ENCODE measurements around the gene HOXA13.

Gene HOXA13

DNA sequence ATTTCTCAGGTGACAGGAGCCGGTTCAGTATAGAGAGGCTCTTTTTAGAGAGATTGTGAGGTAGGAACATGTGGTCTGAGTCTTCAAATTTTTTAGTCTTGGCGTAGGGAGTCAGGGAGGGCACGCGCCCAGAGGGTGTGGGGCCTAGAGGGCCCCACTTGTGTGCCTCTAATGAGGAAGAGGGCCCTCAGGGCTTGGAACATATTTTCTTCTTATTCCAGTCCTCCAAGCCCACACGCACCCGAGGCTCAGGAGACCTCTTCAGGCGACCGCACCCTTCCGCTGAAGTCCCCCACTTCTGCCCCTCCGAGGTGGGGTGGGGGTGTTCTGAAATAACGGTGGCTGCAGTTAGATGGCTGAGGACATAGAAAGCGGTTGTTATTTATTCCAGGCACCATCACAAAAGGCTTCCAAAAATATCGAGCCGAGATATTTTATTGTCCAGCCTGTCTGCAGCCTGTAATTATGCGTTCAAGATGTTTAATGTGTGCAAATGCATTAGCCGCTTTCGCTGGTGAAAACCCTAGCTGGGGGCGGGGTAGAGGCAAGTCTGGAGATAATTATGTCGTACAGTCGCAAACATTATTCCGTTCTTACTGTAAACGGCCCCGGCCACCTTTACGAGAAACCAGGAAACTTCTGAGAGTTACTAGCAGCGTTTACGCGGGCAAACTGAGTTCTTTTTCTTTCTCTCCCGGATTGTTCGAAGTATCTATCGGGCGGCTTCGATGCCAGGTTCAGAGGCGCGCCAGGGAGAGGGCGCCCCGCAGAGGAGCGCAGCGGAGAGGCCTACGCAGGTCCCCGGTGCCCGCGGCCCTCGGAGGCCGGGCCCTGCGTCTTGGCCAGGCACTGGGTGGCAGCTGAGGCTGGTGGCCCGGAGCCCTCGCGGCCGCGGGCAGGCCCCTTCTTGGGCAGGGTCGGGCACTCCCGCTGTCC, 12.9 kb upstream of the HOXA13 start:
- Histone ChIP-seq H3K9ac (ENCODE audit: low read depth, low read length) (no peak overlapping the region), H3K36me3 (ENCODE audit: insufficient read depth, low read depth, low read length) (no peaks in the 10 kb centered on the region), H3K9me3 (ENCODE audit: insufficient read depth, low read depth, low read length) (peaks cover 5% of the 10 kb centered on the region; the same call in 1 of the 2 replicates), H3K4me3 (ENCODE audit: low read length) (no peak overlapping the region), H3K27me3 (ENCODE audit: insufficient read depth, low read length) (peaks cover 100% of the 10 kb centered on the region), H3K27ac (ENCODE audit: low read length) (no peak overlapping the region), H3K4me1 (ENCODE audit: insufficient read depth, low read length) (peaks cover 9% of the 10 kb centered on the region; the same call in 1 of the 2 replicates)

GRCh38 chr7:27211764-27212204, 11.9 kb upstream of the HOXA13 start:
- Histone ChIP-seq H3K36me3 (ENCODE audit: insufficient read depth, low read depth, low read length) (no peaks in the 10 kb centered on the region), H3K27me3 (ENCODE audit: insufficient read depth, low read length) (peaks cover 100% of the 10 kb centered on the region), H3K9ac (ENCODE audit: low read depth, low read length) (no peak overlapping the region), H3K27ac (ENCODE audit: low read length) (no peak overlapping the region), H3K4me1 (ENCODE audit: insufficient read depth, low read length) (peaks cover 9% of the 10 kb centered on the region; the same call in 1 of the 2 replicates), H3K4me3 (ENCODE audit: low read length) (no peak overlapping the region), H3K9me3 (ENCODE audit: insufficient read depth, low read depth, low read length) (peaks cover 5% of the 10 kb centered on the region; the same call in 1 of the 2 replicates)

GRCh38 chr7:27211084-27211446, 11.2 kb upstream of the HOXA13 start:
- Histone ChIP-seq H3K4me1 (ENCODE audit: insufficient read depth, low read length) (peaks cover 9% of the 10 kb centered on the region; the same call in 1 of the 2 replicates), H3K4me3 (ENCODE audit: low read length) (no peak overlapping the region), H3K9ac (ENCODE audit: low read depth, low read length) (no peak overlapping the region), H3K27ac (ENCODE audit: low read length) (no peak overlapping the region), H3K9me3 (ENCODE audit: insufficient read depth, low read depth, low read length) (peaks cover 5% of the 10 kb centered on the region; the same call in 1 of the 2 replicates), H3K36me3 (ENCODE audit: insufficient read depth, low read depth, low read length) (no peaks in the 10 kb centered on the region), H3K27me3 (ENCODE audit: insufficient read depth, low read length) (peaks cover 100% of the 10 kb centered on the region)

GRCh38 chr7:27210441-27211083, 10.7 kb upstream of the HOXA13 start:
- H3K27me3 ChIP-seq (ENCODE audit: insufficient read depth, low read length) = peaks cover 100% of the 10 kb centered on the region
- no peak overlapping the region for H3K27ac ChIP-seq (ENCODE audit: low read length)
- no peak overlapping the region for H3K4me3 ChIP-seq (ENCODE audit: low read length)
- H3K9me3 ChIP-seq (ENCODE audit: insufficient read depth, low read depth, low read length) = peaks cover 8% of the 10 kb centered on the region; the same call in 1 of the 2 replicates
- H3K36me3 ChIP-seq (ENCODE audit: insufficient read depth, low read depth, low read length) = no peaks in the 10 kb centered on the region
- H3K9ac ChIP-seq (ENCODE audit: low read depth, low read length) = no peak overlapping the region
- H3K4me1 ChIP-seq (ENCODE audit: insufficient read depth, low read length) = peaks cover 9% of the 10 kb centered on the region; the same call in 1 of the 2 replicates

- H3K9me3 ChIP-seq (ENCODE audit: insufficient read depth, low read depth, low read length) = peaks cover 11% of the 10 kb centered on the region; the same call in 1 of the 2 replicates
- no peak overlapping the region for H3K4me3 ChIP-seq (ENCODE audit: low read length)
- H3K27ac ChIP-seq (ENCODE audit: low read length) = no peak overlapping the region
- no peaks in the 10 kb centered on the region for H3K36me3 ChIP-seq (ENCODE audit: insufficient read depth, low read depth, low read length)
- no peak overlapping the region for H3K9ac ChIP-seq (ENCODE audit: low read depth, low read length)
- peaks cover 100% of the 10 kb centered on the region for H3K27me3 ChIP-seq (ENCODE audit: insufficient read depth, low read length)
- H3K4me1 ChIP-seq (ENCODE audit: insufficient read depth, low read length) = peaks cover 9% of the 10 kb centered on the region; the same call in 1 of the 2 replicates
Observed at GRCh38 chr7:27209933-27210440, 10.1 kb upstream of the HOXA13 start.

DNA sequence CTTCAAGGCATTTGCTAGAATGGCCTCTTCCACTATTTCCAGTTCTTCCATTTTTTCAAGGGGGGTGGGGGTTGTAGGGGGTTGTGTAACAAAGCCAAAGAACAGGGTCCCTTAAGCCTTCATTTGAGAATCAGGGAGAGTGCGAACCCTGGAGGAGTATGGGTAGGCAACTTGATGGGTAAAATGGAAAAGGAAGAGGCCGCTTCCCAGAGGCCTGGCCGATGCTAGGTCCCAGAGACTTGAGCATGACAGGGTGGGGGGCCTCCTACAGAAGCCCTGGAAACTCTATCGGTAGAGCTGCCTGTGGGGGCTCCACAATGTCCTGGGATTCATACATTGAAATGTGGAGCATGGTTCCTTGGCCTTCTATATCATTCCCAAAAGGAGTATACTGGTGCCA, 9.1 kb upstream of the HOXA13 start:
- Histone ChIP-seq H3K9ac (ENCODE audit: low read depth, low read length) (no peak overlapping the region), H3K36me3 (ENCODE audit: insufficient read depth, low read depth, low read length) (no peaks in the 10 kb centered on the region), H3K4me3 (ENCODE audit: low read length) (no peak overlapping the region), H3K4me1 (ENCODE audit: insufficient read depth, low read length) (peaks cover 5% of the 10 kb centered on the region; the same call in 1 of the 2 replicates), H3K27ac (ENCODE audit: low read length) (no peak overlapping the region), H3K27me3 (ENCODE audit: insufficient read depth, low read length) (peaks cover 100% of the 10 kb centered on the region), H3K9me3 (ENCODE audit: insufficient read depth, low read depth, low read length) (peaks cover 11% of the 10 kb centered on the region; the same call in 1 of the 2 replicates)

- H3K27ac ChIP-seq (ENCODE audit: low read length) = no peak overlapping the region
- no peak overlapping the region for H3K9ac ChIP-seq (ENCODE audit: low read depth, low read length)
- H3K27me3 ChIP-seq (ENCODE audit: insufficient read depth, low read length) = peaks cover 100% of the 10 kb centered on the region
- no peak overlapping the region for H3K4me3 ChIP-seq (ENCODE audit: low read length)
- peaks cover 11% of the 10 kb centered on the region; the same call in 1 of the 2 replicates for H3K9me3 ChIP-seq (ENCODE audit: insufficient read depth, low read depth, low read length)
- no peaks in the 10 kb centered on the region for H3K4me1 ChIP-seq (ENCODE audit: insufficient read depth, low read length)
- H3K36me3 ChIP-seq (ENCODE audit: insufficient read depth, low read depth, low read length) = no peaks in the 10 kb centered on the region
Observed at GRCh38 chr7:27207348-27207985, 7.6 kb upstream of the HOXA13 start.

- H3K27ac ChIP-seq (ENCODE audit: low read length) = no peak overlapping the region
Observed at GRCh38 chr7:27205325-27206280, 5.7 kb upstream of the HOXA13 start.

DNA sequence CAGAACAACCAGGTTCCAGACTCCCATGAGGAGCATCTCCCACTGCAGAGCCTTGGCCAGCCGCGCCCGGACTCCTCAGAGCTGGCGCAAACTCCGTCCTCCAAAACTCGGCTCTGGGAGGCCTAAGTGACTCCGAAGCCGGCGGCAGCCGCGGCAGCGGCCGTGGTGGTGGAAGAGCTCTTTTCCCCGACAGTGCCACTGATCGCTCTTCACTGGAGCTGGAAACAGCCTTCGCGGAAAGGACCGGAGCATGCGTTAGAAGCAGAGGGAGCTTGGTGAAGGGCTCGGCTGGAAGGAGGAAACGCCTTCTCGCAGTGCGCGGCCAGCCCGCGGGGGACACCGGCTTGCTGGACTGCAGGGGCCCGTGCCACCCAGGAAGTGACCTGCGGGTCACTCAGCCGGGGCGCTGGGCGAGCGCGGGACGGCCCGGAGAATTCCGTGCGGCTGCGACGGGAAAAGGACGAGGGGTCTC, 5.0 kb upstream of the HOXA13 start:
- Histone ChIP-seq H3K36me3 (ENCODE audit: insufficient read depth, low read depth, low read length) (no peaks in the 10 kb centered on the region), H3K9me3 (ENCODE audit: insufficient read depth, low read depth, low read length) (peaks cover 13% of the 10 kb centered on the region; the same call in 1 of the 2 replicates), H3K27ac (ENCODE audit: low read length) (no peak overlapping the region), H3K4me3 (ENCODE audit: low read length) (no peak overlapping the region), H3K9ac (ENCODE audit: low read depth, low read length) (no peak overlapping the region), H3K27me3 (ENCODE audit: insufficient read depth, low read length) (peaks cover 100% of the 10 kb centered on the region), H3K4me1 (ENCODE audit: insufficient read depth, low read length) (no peaks in the 10 kb centered on the region)

More at GRCh38 chr7:27205325-27206280, 5.7 kb upstream of the HOXA13 start:
- Histone ChIP-seq H3K9ac (ENCODE audit: low read depth, low read length) (no peak overlapping the region), H3K27me3 (ENCODE audit: insufficient read depth, low read length) (peaks cover 100% of the 10 kb centered on the region), H3K9me3 (ENCODE audit: insufficient read depth, low read depth, low read length) (peaks cover 13% of the 10 kb centered on the region; the same call in 1 of the 2 replicates), H3K4me1 (ENCODE audit: insufficient read depth, low read length) (no peaks in the 10 kb centered on the region), H3K4me3 (ENCODE audit: low read length) (no peak overlapping the region), H3K36me3 (ENCODE audit: insufficient read depth, low read depth, low read length) (no peaks in the 10 kb centered on the region)

DNA sequence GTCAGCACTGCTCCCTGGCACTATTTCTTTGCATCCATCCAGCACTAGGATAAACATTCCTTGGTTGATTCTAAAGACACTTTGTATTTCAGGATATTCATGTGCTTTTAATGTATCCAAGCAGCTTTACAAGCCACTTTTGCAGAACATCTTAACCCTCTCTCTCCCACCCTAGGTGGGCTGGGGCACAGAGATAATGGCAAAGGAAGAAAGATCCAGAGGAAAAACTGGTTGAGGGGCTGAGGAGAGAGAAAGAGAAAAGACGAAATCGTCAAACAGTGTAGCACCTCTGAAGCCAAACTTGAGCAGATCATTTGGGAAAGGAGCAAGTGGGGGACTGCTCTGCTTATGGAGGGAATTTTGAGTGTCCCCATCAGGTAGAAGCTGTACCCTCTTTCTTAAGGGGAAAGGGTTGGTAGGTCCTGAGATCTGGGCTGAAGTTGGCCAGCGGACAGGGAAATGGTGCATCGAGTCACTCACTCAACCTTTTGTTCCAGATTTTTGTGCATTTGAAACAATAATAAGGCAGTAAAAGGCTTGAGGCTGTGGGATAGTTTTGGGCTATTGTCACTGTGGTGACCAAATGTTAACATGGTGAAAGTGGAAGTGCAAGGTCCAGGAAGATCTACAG, 4.2 kb upstream of the HOXA13 start:
- Histone ChIP-seq H3K27me3 (ENCODE audit: insufficient read depth, low read length) (peaks cover 99% of the 10 kb centered on the region), H3K36me3 (ENCODE audit: insufficient read depth, low read depth, low read length) (no peaks in the 10 kb centered on the region), H3K4me3 (ENCODE audit: low read length) (no peak overlapping the region), H3K4me1 (ENCODE audit: insufficient read depth, low read length) (no peaks in the 10 kb centered on the region), H3K27ac (ENCODE audit: low read length) (no peak overlapping the region), H3K9me3 (ENCODE audit: insufficient read depth, low read depth, low read length) (peaks cover 13% of the 10 kb centered on the region; the same call in 1 of the 2 replicates), H3K9ac (ENCODE audit: low read depth, low read length) (no peak overlapping the region)
